Esophagus muscularis mucosa (tissue), 4 donors: ENCODE measurements around the gene LMX1A. TPM values are rescaled to one million over a fixed set of nuclear protein-coding genes. Genes with fewer than 3 reads are reported as not detected.

Source experiments
- DNase-seq: peaks from one replicate; pipeline ENCODE4 v3.0.0-alpha.2; 2017; ENCODE audit errors: extremely low spot score
- H3K27ac ChIP-seq, 4 donors: fragments of 200-600 bp; sonication (generic); replicated peaks in 1 of 4; 1 replicate in 3 of 4; 2 replicates in 1 of 4; pipeline ENCODE4 v1.5.1; 2016 to 2019; ENCODE audit warnings: mild to moderate bottlenecking in 1 of 4
- H3K27me3 ChIP-seq, 4 donors: fragments of 200-600 bp; sonication (generic); one replicate each; pipeline versions ENCODE4 v1.5.1 to v1.6.0; 2016 to 2019
- H3K36me3 ChIP-seq, 4 donors: fragments of 200-600 bp; sonication (generic); one replicate each; pipeline ENCODE4 v1.5.1; 2016 to 2019
- H3K4me1 ChIP-seq, 4 donors: fragments of 200-600 bp; sonication (generic); one replicate each; pipeline ENCODE4 v1.5.1; 2016 to 2019
- H3K4me3 ChIP-seq, 4 donors: fragments of 200-600 bp; sonication (generic); 1 replicate in 2 of 4; 2 replicates in 2 of 4; pipeline ENCODE4 v1.5.1; 2016 to 2019; ENCODE audit warnings: mild to moderate bottlenecking in 4 of 4, moderate library complexity in 1 of 4
- H3K9me3 ChIP-seq, 4 donors: fragments of 200-600 bp; sonication (generic); 1 replicate in 3 of 4; 2 replicates in 1 of 4; pipeline ENCODE4 v1.5.1; 2016 to 2019
- CTCF ChIP-seq, 3 experiments: fragments of 200-600 bp in 2 of 3; fragments of 450-650 bp in 1 of 3; sonication (generic) in 2 of 3; IDR thresholded peaks; one replicate each; pipeline ENCODE4 v1.5.1; 2017 to 2019; ENCODE audit warnings: antibody characterized with exemption in 3 of 3, mild to moderate bottlenecking in 2 of 3, moderate library complexity in 1 of 3
- EP300 ChIP-seq: sonication (generic); formaldehyde crosslinking; IDR thresholded peaks from one replicate; pipeline ENCODE4 v1.6.1; 2017; ENCODE audit warnings: antibody characterized with exemption
- POLR2A ChIP-seq: fragments of 450-650 bp; IDR thresholded peaks from one replicate; pipeline ENCODE4 v1.6.1; 2017; ENCODE audit warnings: antibody characterized with exemption, moderate library complexity, mild to moderate bottlenecking, low read depth
- POLR2AphosphoS5 ChIP-seq, 2 donors: sonication (generic); formaldehyde crosslinking; IDR thresholded peaks; one replicate each; pipeline ENCODE4 v1.6.1; 2017; ENCODE audit warnings: antibody characterized with exemption in 2 of 2
- WGBS: methylation state at CpG from one replicate; pipeline ENCODE4 v1.1.5; 2018; 5-methylcytosine and 5-hydroxymethylcytosine counted together
- intact Hi-C: fragments of 100-400 bp; cut with DNase I; formaldehyde crosslinking; loops from one replicate; pipeline ENCODE4 v1.15.1; 2023
- total RNA-seq, 4 donors: library from RNA; depleted of rRNA; stranded (reverse); fragments of >200 nt; gene quantifications; one replicate each; pipeline versions ENCODE4 v1.1.0 to v1.2.1, GENCODE V29; 2016

The LMX1A gene
- total RNA-seq, 4 donors from 2014 or later = 0.32 to 0.98 (median 0.33) TPM; not detected in 1

GRCh38 chr1:165276314-165276713, 80.2 kb downstream of the LMX1A start:
- WGBS = 55% methylated on average over 2 of the region's 2 CpGs
- no peak for DNase-seq
- Histone ChIP-seq H3K4me3 (no peak overlapping the region), H3K9me3 (no peaks in the 10 kb centered on the region), H3K27ac (no peak overlapping the region), H3K27me3 (peaks cover 0 to 18% (median 0%) of the 10 kb centered on the region in 4 donors), H3K36me3 (no peaks in the 10 kb centered on the region), H3K4me1 (no peaks in the 10 kb centered on the region)
- TF ChIP-seq CTCF (IDR thresholded peaks at IDR 0.05) (no peak), POLR2AphosphoS5 (IDR thresholded peaks at IDR 0.05) (no peak), EP300 (no peak), POLR2A (no peak)
- intact Hi-C loops = no loop called here

- no peaks in the 10 kb centered on the region for H3K9me3 ChIP-seq
- no peaks in the 10 kb centered on the region for H3K36me3 ChIP-seq
- no peak overlapping the region for H3K4me3 ChIP-seq
- no peak overlapping the region for H3K27ac ChIP-seq
- 80% methylated on average over 3 of the region's 3 CpGs for WGBS
- TF ChIP-seq EP300 (no peak), POLR2AphosphoS5 (IDR thresholded peaks at IDR 0.05) (no peak), POLR2A (no peak), CTCF (IDR thresholded peaks at IDR 0.05) (no peak)
- no peaks in the 10 kb centered on the region for H3K27me3 ChIP-seq
- peaks cover 0 to 4% (median 2%) of the 10 kb centered on the region in 4 donors for H3K4me1 ChIP-seq
- no peak for DNase-seq
- intact Hi-C loops = no loop called here
Observed at GRCh38 chr1:165265196-165265838, 91.2 kb downstream of the LMX1A start.

GRCh38 chr1:165259706-165260428, 96.6 kb downstream of the LMX1A start:
- DNase-seq = no peak
- Histone ChIP-seq H3K27ac (no peak overlapping the region), H3K4me3 (no peak overlapping the region), H3K4me1 (peaks cover 0 to 30% (median 13%) of the 10 kb centered on the region in 4 donors), H3K27me3 (no peaks in the 10 kb centered on the region), H3K9me3 (no peaks in the 10 kb centered on the region), H3K36me3 (no peaks in the 10 kb centered on the region)
- intact Hi-C loops = no loop called here
- WGBS = 33% methylated on average over 3 of the region's 3 CpGs
- TF ChIP-seq POLR2A (no peak), POLR2AphosphoS5 (IDR thresholded peaks at IDR 0.05) (no peak), EP300 (no peak), CTCF (IDR thresholded peaks at IDR 0.05) (no peak)

- H3K4me1 ChIP-seq = peaks cover 0 to 30% (median 13%) of the 10 kb centered on the region in 4 donors
- intact Hi-C loops = no loop called here
Observed at GRCh38 chr1:165259236-165259635, 97.3 kb downstream of the LMX1A start.

More at GRCh38 chr1:165259236-165259635, 97.3 kb downstream of the LMX1A start:
- WGBS = 62% methylated on average over 2 of the region's 2 CpGs
- Histone ChIP-seq H3K9me3 (no peaks in the 10 kb centered on the region), H3K27ac (no peak overlapping the region), H3K36me3 (no peaks in the 10 kb centered on the region), H3K4me3 (no peak overlapping the region), H3K27me3 (no peaks in the 10 kb centered on the region)
- no peak for TF ChIP-seq POLR2A
- TF ChIP-seq CTCF (IDR thresholded peaks at IDR 0.05) = no peak
- no peak for TF ChIP-seq EP300
- no peak for TF ChIP-seq POLR2AphosphoS5 (IDR thresholded peaks at IDR 0.05)
- no peak for DNase-seq
